Stimulated activated naive B cell treated with anti-CD40 and anti-IgM and Interleukin-4, amounts not matched to agents 10 μg/mL and 1 μg/mL and 100 μg/mL, for 72 hours (primary cell): ENCODE results near the gene SHC3.

Experiments used
- ATAC-seq, 2 donors: fragments of 150-1000 bp; cut with Tn5 transposase; replicated peaks; 2 replicates each; pipeline ENCODE4 v1.10.0; 2021; ENCODE audit warnings: moderate library complexity in 1 of 2
- DNase-seq: peaks from one replicate; pipeline ENCODE4 v3.0.0; 2021
- H3K27ac Mint-ChIP-seq: one replicate; pipeline ENCODE4 v1.8.0; 2022; ENCODE audit warnings: mild to moderate bottlenecking, mixed read lengths
- H3K27me3 Mint-ChIP-seq, 2 donors: one replicate each; pipeline ENCODE4 v1.8.0; 2022; ENCODE audit warnings: mixed read lengths in 2 of 2
- H3K36me3 Mint-ChIP-seq, 2 donors: one replicate each; pipeline ENCODE4 v1.8.0; 2022; ENCODE audit warnings: mixed read lengths in 2 of 2, mild to moderate bottlenecking in 1 of 2
- H3K4me1 Mint-ChIP-seq, 2 donors: one replicate each; pipeline ENCODE4 v1.8.0; 2022; ENCODE audit warnings: mixed read lengths in 2 of 2, mild to moderate bottlenecking in 1 of 2
- H3K4me3 Mint-ChIP-seq, 2 donors: one replicate each; pipeline ENCODE4 v1.8.0; 2022; ENCODE audit warnings: mild to moderate bottlenecking in 2 of 2, mixed read lengths in 2 of 2, moderate library complexity in 1 of 2
- H3K9me3 Mint-ChIP-seq, 2 donors: one replicate each; pipeline ENCODE4 v1.8.0; 2022; ENCODE audit warnings: mixed read lengths in 2 of 2, mild to moderate bottlenecking in 1 of 2

SHC3 gene

DNA sequence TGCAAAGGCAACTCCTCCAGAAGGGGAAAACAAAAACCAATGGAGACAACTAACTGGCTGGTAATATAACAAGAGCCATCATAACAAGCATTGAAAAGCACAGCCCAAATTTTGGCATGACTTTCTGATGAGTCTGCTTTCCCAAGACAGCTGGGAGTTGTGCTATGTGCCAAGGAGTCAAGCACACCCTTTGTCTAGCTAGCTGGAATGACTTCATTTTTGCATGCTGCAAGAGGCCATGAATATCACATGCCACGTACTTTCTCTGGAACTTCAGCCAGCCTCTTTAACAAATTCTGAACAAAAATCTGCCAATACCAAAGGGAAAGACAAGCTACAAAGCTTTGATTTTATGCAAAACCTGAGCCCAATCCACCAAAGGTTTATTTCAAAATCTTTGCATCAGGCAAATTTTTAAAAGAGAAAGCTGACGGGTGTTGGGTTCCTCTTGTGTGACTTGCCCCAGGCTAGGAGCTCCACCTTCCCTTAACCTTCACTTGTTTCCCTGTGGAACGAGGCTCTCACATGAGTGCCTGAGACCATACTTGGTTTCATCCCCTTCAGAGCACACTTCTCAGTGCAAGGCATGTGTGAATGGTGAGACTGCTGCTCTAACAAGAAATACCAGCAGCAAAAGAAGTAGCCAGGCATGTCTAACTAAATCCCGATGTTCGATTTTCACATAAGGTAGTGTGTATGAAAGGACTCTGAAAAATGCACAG is 140.1 kb downstream of the SHC3 start:
- H3K27ac Mint-ChIP-seq = no peak overlapping the region
- H3K27me3 Mint-ChIP-seq = peaks cover 4 to 11% of the 10 kb centered on the region in 2 donors
- ATAC-seq (no peak), DNase-seq (no peak)
- no peaks in the 10 kb centered on the region for H3K36me3 Mint-ChIP-seq
- no peaks in the 10 kb centered on the region for H3K4me1 Mint-ChIP-seq
- H3K9me3 Mint-ChIP-seq = peaks cover 0 to 2% of the 10 kb centered on the region in 2 donors
- no peak overlapping the region for H3K4me3 Mint-ChIP-seq

DNA sequence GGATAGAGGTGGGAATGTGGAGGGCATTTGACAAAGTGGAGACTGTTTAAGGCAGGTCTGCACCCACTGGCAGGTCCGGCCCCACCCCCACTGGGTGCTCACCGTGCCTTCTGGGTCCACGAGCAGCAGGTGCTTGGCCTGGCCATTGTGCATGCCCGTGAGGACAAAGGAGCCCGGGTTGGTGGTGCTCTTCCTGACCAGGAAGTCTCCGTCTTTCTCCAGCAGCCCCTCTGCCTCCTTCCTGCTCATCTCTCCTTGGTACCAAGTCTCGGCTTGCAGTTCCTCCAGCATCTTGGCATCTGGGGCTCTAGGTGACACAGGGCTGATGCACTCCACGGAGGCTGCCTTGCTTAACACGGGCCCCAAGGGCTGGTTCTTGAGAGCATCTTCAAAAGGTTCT is 140.7 kb downstream of the SHC3 start:
- Mint-ChIP-seq H3K36me3 (no peaks in the 10 kb centered on the region), H3K4me3 (no peak overlapping the region), H3K4me1 (no peaks in the 10 kb centered on the region), H3K9me3 (peaks cover 0 to 2% of the 10 kb centered on the region in 2 donors), H3K27ac (no peak overlapping the region), H3K27me3 (peaks cover 6 to 11% of the 10 kb centered on the region in 2 donors)
- ATAC-seq = no peak
- DNase-seq = no peak

DNA sequence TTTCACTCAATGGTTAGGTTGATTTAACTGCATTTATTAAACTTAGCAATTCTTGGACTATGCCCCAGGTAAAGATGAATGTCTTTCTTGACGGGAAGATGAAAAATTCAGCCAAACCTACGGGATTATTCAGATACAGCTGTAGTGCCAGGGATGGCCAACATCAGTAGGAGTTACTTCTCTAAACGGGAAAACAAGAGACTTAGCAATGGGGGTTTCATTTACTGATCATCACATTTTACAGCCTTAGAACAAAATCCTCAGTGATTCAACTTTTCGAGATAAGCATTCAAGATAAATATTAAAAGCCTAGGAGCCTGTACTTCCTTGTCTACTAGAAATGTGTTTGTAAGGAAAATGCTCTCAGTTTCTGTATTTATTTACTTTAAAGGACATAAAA is 141.3 kb downstream of the SHC3 start:
- Mint-ChIP-seq H3K36me3 (no peaks in the 10 kb centered on the region), H3K9me3 (peaks cover 0 to 2% of the 10 kb centered on the region in 2 donors), H3K4me1 (no peaks in the 10 kb centered on the region), H3K27me3 (peaks cover 6 to 11% of the 10 kb centered on the region in 2 donors), H3K27ac (no peak overlapping the region), H3K4me3 (no peak overlapping the region)
- DNase-seq (no peak), ATAC-seq (no peak)

DNA sequence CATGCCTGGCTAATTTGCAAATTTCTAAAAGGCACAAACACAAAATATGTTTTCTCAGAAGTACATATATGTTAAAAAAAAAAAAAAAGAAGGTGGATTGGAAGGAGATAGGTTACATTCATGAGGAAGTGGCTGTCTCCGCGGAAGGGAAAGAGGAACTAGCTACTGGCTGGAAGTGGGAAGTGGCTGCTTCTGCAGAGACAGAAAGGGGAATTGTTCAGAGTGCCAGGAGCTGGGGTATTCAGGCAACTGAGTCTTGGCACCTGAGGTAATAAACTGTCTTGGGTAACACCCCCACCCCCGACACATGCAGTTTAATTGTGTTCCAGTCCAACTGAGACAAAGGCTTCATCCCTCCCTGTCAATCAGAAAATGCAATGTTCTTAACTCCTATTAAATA is 141.7 kb downstream of the SHC3 start:
- ATAC-seq = peak; percentile 52 to 64
- H3K27me3 Mint-ChIP-seq = peaks cover 6 to 13% of the 10 kb centered on the region in 2 donors
- H3K9me3 Mint-ChIP-seq = peaks cover 0 to 4% of the 10 kb centered on the region in 2 donors
- H3K27ac Mint-ChIP-seq = no peak overlapping the region
- no peaks in the 10 kb centered on the region for H3K36me3 Mint-ChIP-seq
- DNase-seq = no peak
- H3K4me1 Mint-ChIP-seq = no peaks in the 10 kb centered on the region
- no peak overlapping the region for H3K4me3 Mint-ChIP-seq

DNA sequence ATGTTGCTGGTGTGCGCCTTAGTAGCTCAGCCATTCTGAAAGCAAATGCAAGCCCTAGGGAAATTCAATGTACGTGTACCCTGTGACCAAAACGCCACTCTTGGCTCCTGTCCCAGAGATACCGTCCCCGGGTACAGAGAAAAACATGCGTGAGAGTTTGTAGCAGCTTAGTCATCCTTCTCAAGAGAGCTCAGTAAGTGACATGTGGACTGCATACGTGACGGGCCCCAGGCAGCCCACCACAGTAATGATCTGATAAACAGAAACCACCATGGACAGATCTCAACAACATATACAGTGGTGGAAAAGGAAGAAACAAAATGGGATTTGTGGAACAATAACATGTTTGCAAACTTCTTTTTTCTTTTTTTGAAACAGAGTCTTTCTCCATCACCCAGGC is 142.2 kb downstream of the SHC3 start:
- H3K4me3 Mint-ChIP-seq = no peak overlapping the region
- DNase-seq = no peak
- no peak overlapping the region for H3K27ac Mint-ChIP-seq
- H3K36me3 Mint-ChIP-seq = no peaks in the 10 kb centered on the region
- H3K9me3 Mint-ChIP-seq = peaks cover 2 to 4% of the 10 kb centered on the region in 2 donors
- H3K27me3 Mint-ChIP-seq = peaks cover 6 to 18% of the 10 kb centered on the region in 2 donors
- no peaks in the 10 kb centered on the region for H3K4me1 Mint-ChIP-seq
- ATAC-seq = no peak

DNA sequence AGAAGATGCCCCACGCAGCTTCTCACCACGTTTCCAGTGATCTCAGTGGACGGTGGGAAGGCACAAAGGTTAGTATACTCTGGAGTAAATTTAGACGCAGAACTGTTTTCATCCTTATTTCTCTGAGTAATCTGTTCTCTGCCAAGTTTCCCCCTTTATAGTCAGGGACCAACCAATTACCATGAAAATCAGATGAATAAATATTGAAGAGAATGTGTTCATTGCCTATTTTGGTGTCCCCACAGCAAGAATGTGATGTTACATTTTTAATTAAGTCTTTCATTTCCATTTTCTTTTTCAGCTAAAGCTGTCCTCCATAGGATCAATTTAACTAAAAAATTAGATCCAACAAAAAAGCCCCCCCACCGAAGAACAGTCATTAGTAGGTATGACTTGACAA is 146.0 kb downstream of the SHC3 start:
- peaks cover 16 to 21% of the 10 kb centered on the region in 2 donors for H3K9me3 Mint-ChIP-seq
- no peaks in the 10 kb centered on the region for H3K4me1 Mint-ChIP-seq
- H3K27me3 Mint-ChIP-seq = peaks cover 24 to 27% of the 10 kb centered on the region in 2 donors
- H3K27ac Mint-ChIP-seq = no peak overlapping the region
- ATAC-seq = no peak
- DNase-seq = no peak
- H3K36me3 Mint-ChIP-seq = no peaks in the 10 kb centered on the region
- H3K4me3 Mint-ChIP-seq = no peak overlapping the region

DNA sequence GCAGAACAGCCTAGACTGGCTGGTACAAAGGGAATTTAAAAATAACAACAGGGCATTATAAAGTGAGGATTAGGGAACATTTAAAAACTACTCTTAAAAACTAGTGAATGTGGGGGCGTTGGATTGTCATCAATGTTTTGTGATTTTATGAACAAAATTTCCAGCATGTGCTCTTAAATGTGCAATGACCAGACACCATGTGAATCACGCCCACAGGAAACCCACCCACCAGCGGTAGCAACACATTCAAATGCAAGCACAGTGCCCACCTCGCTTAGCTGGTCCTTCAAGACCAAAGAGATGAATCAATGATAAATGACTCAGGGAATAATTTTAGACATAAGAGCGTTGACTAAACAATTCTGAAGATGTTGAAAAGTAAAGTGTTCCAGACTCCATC is 146.4 kb downstream of the SHC3 start:
- H3K4me3 Mint-ChIP-seq = no peak overlapping the region
- no peaks in the 10 kb centered on the region for H3K36me3 Mint-ChIP-seq
- peaks cover 28 to 31% of the 10 kb centered on the region in 2 donors for H3K27me3 Mint-ChIP-seq
- DNase-seq (no peak), ATAC-seq (no peak)
- no peak overlapping the region for H3K27ac Mint-ChIP-seq
- H3K9me3 Mint-ChIP-seq = peaks cover 16 to 21% of the 10 kb centered on the region in 2 donors
- no peaks in the 10 kb centered on the region for H3K4me1 Mint-ChIP-seq

DNA sequence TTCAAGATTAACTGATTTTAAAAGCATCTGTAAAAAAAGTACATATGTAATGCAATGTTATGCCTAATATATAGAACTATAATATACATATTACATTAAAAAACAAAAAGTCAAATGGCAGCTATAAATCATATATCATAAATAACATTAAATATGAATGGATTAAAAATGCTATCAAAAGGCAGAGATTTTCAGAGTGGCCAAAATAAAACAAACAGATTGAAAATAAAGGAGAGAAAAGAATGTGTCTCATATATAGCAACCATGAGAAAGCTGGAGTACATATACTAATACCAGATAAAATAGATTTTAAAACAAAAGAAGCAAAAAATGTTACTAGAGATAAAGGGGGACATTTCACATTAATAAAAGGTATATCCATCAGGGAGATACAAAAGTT is 148.8 kb downstream of the SHC3 start:
- Mint-ChIP-seq H3K36me3 (peaks cover 0 to 4% of the 10 kb centered on the region in 2 donors), H3K4me3 (no peak overlapping the region), H3K27me3 (peaks cover 29 to 48% of the 10 kb centered on the region in 2 donors), H3K9me3 (peaks cover 20 to 21% of the 10 kb centered on the region in 2 donors), H3K4me1 (no peaks in the 10 kb centered on the region), H3K27ac (no peak overlapping the region)
- no peak for DNase-seq
- ATAC-seq = no peak

DNA sequence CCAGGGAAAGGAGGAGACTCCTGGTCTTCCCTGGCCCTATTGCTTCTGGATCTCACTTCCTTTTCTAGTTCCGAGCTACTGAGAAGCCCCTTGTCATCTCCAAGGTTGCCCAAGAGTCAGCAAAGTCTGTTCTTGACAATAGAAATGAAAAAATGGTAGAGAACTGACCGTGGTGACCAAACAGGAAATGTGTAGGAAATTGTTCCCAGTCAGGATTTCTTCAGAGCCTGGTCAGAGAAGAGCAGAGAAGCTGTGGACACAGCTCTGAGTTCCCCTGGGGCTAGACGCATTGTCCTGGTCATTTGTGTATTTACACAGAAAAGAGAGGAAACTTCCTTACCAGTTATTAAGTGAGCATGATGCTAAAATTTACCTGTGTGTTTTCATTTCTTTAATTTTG is 151.7 kb downstream of the SHC3 start:
- peaks cover 0 to 4% of the 10 kb centered on the region in 2 donors for H3K36me3 Mint-ChIP-seq
- DNase-seq (no peak), ATAC-seq (no peak)
- peaks cover 16 to 21% of the 10 kb centered on the region in 2 donors for H3K9me3 Mint-ChIP-seq
- peaks cover 23 to 46% of the 10 kb centered on the region in 2 donors for H3K27me3 Mint-ChIP-seq
- no peak overlapping the region for H3K27ac Mint-ChIP-seq
- no peaks in the 10 kb centered on the region for H3K4me1 Mint-ChIP-seq
- H3K4me3 Mint-ChIP-seq = no peak overlapping the region

DNA sequence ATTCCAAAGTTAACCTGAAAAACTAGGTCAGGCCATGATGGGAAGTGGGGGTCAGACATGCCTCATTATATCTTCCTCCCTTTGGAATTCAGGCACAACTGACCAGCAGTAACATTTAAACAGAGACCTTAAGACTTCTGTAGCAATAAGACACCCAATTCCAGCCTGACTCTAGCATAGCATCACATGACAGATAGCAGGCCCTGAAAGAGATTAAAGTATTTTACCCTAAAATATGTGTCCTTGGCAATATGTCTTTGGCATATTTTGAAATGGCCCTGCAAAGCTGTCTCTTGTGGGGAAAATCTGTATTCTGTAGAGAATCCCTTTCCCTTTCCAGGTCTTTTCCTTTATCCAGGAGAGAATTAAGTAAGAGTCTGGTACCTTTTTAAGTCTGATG is 153.1 kb downstream of the SHC3 start:
- H3K9me3 Mint-ChIP-seq = peaks cover 11 to 16% of the 10 kb centered on the region in 2 donors
- no peak for DNase-seq
- peaks cover 18 to 48% of the 10 kb centered on the region in 2 donors for H3K27me3 Mint-ChIP-seq
- H3K4me3 Mint-ChIP-seq = no peak overlapping the region
- peaks cover 0 to 4% of the 10 kb centered on the region in 2 donors for H3K36me3 Mint-ChIP-seq
- no peak overlapping the region for H3K27ac Mint-ChIP-seq
- no peak for ATAC-seq
- no peaks in the 10 kb centered on the region for H3K4me1 Mint-ChIP-seq

DNA sequence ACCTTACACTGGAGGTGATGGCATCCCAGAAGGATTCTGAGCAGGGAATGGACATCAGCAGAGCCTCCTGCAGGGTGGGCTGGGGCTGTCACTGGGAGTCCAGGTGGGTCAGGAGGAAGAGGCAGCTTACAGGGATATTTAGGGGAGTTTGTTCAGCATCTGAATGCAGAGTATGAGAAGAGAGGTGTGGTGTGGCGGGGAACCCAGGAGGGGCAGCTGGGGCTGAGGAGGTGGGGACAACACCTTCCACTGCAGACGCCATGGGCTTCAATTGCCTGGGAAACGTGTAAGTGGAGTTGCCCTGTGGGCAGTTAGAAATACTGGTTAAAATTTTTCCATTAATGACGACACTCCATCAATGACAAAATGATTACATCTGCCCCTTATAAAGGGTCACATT is 153.9 kb downstream of the SHC3 start:
- no peaks in the 10 kb centered on the region for H3K4me1 Mint-ChIP-seq
- H3K27ac Mint-ChIP-seq = no peak overlapping the region
- no peak for DNase-seq
- peaks cover 0 to 4% of the 10 kb centered on the region in 2 donors for H3K36me3 Mint-ChIP-seq
- no peak for ATAC-seq
- H3K4me3 Mint-ChIP-seq = no peak overlapping the region
- H3K27me3 Mint-ChIP-seq = peaks cover 18 to 50% of the 10 kb centered on the region in 2 donors
- peaks cover 5 to 10% of the 10 kb centered on the region in 2 donors for H3K9me3 Mint-ChIP-seq

DNA sequence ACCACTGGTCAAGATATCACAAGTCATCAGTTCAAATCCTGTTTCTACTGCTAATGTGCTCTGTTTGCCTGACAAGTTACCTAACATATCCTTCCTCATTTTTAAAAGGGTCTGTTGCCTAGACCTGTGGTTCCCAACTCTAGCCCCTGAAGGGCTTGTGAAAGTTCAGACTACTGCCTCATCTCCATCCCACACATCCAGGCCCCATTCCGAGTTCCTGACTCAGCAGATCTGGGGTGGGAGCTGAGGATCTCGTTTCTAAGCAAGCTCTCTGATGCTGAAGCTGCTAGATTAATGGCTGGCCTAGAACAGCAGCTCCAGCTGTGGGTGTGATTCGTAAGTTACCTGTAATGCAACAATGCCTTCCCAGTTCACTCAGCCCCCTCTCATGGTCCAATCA is 154.9 kb downstream of the SHC3 start:
- no peak for ATAC-seq
- peaks cover 0 to 4% of the 10 kb centered on the region in 2 donors for H3K36me3 Mint-ChIP-seq

DNA sequence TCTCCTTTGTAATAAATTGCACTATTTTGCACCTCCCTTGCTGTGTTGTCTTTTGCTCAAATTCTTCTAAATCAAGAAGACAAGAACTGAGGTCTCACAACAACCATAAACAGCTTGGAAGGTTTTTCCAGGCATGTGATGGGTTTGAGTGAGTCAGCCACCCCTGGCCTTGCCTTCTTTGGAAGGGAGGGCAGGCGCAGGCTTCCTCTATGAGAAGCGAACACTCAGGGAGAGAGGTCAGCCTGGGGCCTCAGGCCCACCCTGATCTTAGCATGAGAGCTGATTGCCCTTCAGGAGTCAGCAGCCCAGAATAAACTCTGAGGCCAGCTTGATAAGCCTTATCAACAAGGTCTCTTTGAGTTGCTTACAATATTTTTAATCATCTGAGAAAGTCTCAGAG is 155.7 kb downstream of the SHC3 start:
- DNase-seq = no peak
- no peak overlapping the region for H3K27ac Mint-ChIP-seq
- H3K27me3 Mint-ChIP-seq = peaks cover 15 to 43% of the 10 kb centered on the region in 2 donors
- H3K4me3 Mint-ChIP-seq = no peak overlapping the region
- peaks cover 0 to 4% of the 10 kb centered on the region in 2 donors for H3K36me3 Mint-ChIP-seq
- peaks cover 0 to 4% of the 10 kb centered on the region in 2 donors for H3K9me3 Mint-ChIP-seq
- H3K4me1 Mint-ChIP-seq = no peaks in the 10 kb centered on the region
- ATAC-seq = no peak

More for the DNA sequence above, 154.9 kb downstream of the SHC3 start:
- no peak overlapping the region for H3K4me3 Mint-ChIP-seq
- H3K4me1 Mint-ChIP-seq = no peaks in the 10 kb centered on the region
- peaks cover 18 to 44% of the 10 kb centered on the region in 2 donors for H3K27me3 Mint-ChIP-seq
- no peak for DNase-seq
- no peak overlapping the region for H3K27ac Mint-ChIP-seq
- peaks cover 0 to 7% of the 10 kb centered on the region in 2 donors for H3K9me3 Mint-ChIP-seq

DNA sequence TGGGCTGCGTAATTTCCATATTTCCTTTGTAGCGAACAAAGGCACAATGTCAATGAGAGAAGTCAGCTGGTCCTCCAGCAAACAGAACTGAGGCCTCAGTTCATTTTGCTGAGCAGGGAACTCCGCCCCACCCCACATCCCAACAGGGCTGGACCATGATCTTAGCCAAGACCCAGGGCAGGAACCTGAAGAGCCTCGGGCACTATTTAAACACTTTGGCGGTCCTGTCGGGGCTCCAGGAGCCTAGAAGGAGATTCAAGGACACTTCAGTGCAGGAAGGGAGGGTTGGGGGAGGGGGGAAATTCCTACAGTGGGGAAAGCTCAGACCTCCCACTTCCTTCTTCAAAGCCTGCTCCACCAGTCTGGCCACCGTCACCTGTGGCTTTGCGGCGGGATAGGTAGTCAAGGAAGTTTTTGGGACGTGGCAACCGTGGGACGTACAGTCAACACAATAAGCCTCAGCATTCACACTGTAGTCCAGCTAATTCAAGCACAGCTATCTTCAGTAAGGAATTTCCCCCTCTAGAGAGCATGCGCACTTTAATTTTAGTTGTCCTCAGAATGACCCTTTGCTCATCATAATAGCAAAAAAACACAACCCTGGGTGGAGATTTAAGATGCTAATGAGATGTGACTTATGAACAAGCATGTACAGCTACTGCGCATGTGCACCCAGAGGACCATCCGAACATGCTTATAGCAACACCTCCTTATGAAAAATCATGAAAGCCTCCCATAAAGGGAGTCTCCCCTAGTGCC is 156.4 kb downstream of the SHC3 start:
- no peak for ATAC-seq
- Mint-ChIP-seq H3K27ac (no peak overlapping the region), H3K9me3 (peaks cover 0 to 4% of the 10 kb centered on the region in 2 donors), H3K36me3 (peaks cover 0 to 4% of the 10 kb centered on the region in 2 donors), H3K4me1 (no peaks in the 10 kb centered on the region), H3K27me3 (peaks cover 9 to 44% of the 10 kb centered on the region in 2 donors), H3K4me3 (no peak overlapping the region)
- DNase-seq = no peak
